KMS-11 (cell line): ENCODE measurements around the gene ZNF516.
A peak's percentile ranks its signal among the peaks of the same experiment; 100 is the strongest.

Source experiments
- H2AFZ ChIP-seq: fragments of 200-600 bp; sonication (generic); 2 replicates; pipeline ENCODE4 v1.6.1; 2016; ENCODE audit warnings: antibody characterized with exemption, mixed run types, low read depth
- H3K27ac ChIP-seq: fragments of 200-600 bp; sonication (generic); 2 replicates; pipeline ENCODE4 v1.6.1; 2016; ENCODE audit warnings: mild to moderate bottlenecking, mixed run types
- H3K27me3 ChIP-seq: fragments of 200-600 bp; sonication (generic); 2 replicates; pipeline ENCODE4 v1.6.1; 2017; ENCODE audit warnings: mild to moderate bottlenecking, low read depth, mixed run types, moderate library complexity; ENCODE audit not compliant: insufficient read depth
- H3K36me3 ChIP-seq: fragments of 200-600 bp; sonication (generic); 2 replicates; pipeline ENCODE4 v1.6.1; 2017; ENCODE audit warnings: mild to moderate bottlenecking, mixed run types; ENCODE audit not compliant: insufficient read depth
- H3K4me1 ChIP-seq: fragments of 200-600 bp; sonication (generic); 2 replicates; pipeline ENCODE4 v1.6.1; 2016; ENCODE audit warnings: mild to moderate bottlenecking, low read depth, mixed run types; ENCODE audit not compliant: poor library complexity, severe bottlenecking
- H3K4me2 ChIP-seq: fragments of 200-600 bp; sonication (generic); 2 replicates; pipeline ENCODE4 v1.7.0; 2016; ENCODE audit warnings: mild to moderate bottlenecking, mixed run types
- H3K4me3 ChIP-seq: fragments of 200-600 bp; sonication (generic); IDR thresholded peaks from 2 replicates; pipeline ENCODE4 v1.6.1; 2017; ENCODE audit warnings: low read depth, low read length, mixed read lengths; ENCODE audit not compliant: insufficient read depth
- H3K79me2 ChIP-seq: fragments of 200-600 bp; sonication (generic); 2 replicates; pipeline ENCODE4 v1.6.1; 2016; ENCODE audit warnings: low read depth, mixed run types; ENCODE audit not compliant: insufficient read depth
- H3K9ac ChIP-seq: fragments of 200-600 bp; sonication (generic); 2 replicates; pipeline ENCODE4 v1.6.1; 2016; ENCODE audit warnings: mild to moderate bottlenecking, mixed run types
- H4K20me1 ChIP-seq: fragments of 200-600 bp; sonication (generic); 2 replicates; pipeline ENCODE4 v1.6.1; 2016; ENCODE audit warnings: mild to moderate bottlenecking, mixed run types; ENCODE audit not compliant: insufficient read depth
- TF ChIP-seq, protein P1 (sequence below): fragments of 200-600 bp; sonication (generic); conservative IDR thresholded peaks from 2 replicates; pipeline ENCODE4 v1.6.1; 2017; ENCODE audit warnings: low read depth, mild to moderate bottlenecking, antibody characterized with exemption, low read length, moderate library complexity, mixed read lengths

The ZNF516 gene

DNA sequence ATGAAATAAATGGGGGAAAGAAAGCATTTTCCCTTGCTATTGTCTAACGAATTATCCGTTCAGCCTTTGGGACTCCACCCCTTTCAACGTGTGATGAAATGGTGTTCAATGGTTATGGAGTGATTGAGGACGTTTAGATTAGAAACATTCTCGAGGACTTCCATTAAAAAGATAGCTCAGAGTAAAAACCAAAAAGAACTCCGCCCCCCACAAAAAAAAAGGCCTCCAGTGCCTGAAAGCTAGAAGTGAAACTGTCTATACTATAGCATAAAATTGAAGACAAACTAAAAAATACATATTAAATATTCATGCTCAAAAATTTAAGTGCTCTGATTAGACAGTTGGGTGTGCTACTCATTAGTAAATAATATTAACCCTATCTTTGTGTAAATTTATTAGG lies 3.0 kb upstream of the ZNF516 start:
- H4K20me1 ChIP-seq: no peaks in the 10 kb centered on the region
- no peak overlapping the region for H3K4me2 ChIP-seq
- H3K36me3 ChIP-seq: no peaks in the 10 kb centered on the region
- no peak overlapping the region for H3K27ac ChIP-seq
- no peak overlapping the region for H3K9ac ChIP-seq
- H3K4me1 ChIP-seq: no peaks in the 10 kb centered on the region
- H3K4me3 ChIP-seq: no peak overlapping the region
- no peaks in the 10 kb centered on the region for H3K27me3 ChIP-seq
- peaks cover 7% of the 10 kb centered on the region; the same call in 1 of the 2 replicates for H3K79me2 ChIP-seq
- H2AFZ ChIP-seq: no peak overlapping the region
- TF ChIP-seq, protein P1, sequence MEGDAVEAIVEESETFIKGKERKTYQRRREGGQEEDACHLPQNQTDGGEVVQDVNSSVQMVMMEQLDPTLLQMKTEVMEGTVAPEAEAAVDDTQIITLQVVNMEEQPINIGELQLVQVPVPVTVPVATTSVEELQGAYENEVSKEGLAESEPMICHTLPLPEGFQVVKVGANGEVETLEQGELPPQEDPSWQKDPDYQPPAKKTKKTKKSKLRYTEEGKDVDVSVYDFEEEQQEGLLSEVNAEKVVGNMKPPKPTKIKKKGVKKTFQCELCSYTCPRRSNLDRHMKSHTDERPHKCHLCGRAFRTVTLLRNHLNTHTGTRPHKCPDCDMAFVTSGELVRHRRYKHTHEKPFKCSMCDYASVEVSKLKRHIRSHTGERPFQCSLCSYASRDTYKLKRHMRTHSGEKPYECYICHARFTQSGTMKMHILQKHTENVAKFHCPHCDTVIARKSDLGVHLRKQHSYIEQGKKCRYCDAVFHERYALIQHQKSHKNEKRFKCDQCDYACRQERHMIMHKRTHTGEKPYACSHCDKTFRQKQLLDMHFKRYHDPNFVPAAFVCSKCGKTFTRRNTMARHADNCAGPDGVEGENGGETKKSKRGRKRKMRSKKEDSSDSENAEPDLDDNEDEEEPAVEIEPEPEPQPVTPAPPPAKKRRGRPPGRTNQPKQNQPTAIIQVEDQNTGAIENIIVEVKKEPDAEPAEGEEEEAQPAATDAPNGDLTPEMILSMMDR: no peak

- H2AFZ ChIP-seq: no peak overlapping the region
- H3K36me3 ChIP-seq: no peaks in the 10 kb centered on the region
- no peak overlapping the region for H3K27ac ChIP-seq
- no peaks in the 10 kb centered on the region for H4K20me1 ChIP-seq
- no peaks in the 10 kb centered on the region for H3K4me1 ChIP-seq
- peaks cover 11% of the 10 kb centered on the region; the same call in 1 of the 2 replicates for H3K79me2 ChIP-seq
- H3K4me2 ChIP-seq: peak overlapping the region; percentile 52; the same call in 1 of the 2 replicates
- no peaks in the 10 kb centered on the region for H3K27me3 ChIP-seq
- TF ChIP-seq, protein P1: no peak
- H3K9ac ChIP-seq: peak overlapping the region; percentile 96; the same call in 1 of the 2 replicates
- no peak overlapping the region for H3K4me3 ChIP-seq
Observed at GRCh38 chr18:76497021-76497420, 2.0 kb upstream of the ZNF516 start.

GRCh38 chr18:76496194-76496890 lies 1.3 kb upstream of the ZNF516 start:
- H3K27me3 ChIP-seq: no peaks in the 10 kb centered on the region
- H3K4me2 ChIP-seq: peak overlapping the region; percentile 52; the same call in 1 of the 2 replicates
- H2AFZ ChIP-seq: peak overlapping the region; percentile 59; the same call in 1 of the 2 replicates
- no peaks in the 10 kb centered on the region for H3K4me1 ChIP-seq
- H4K20me1 ChIP-seq: no peaks in the 10 kb centered on the region
- no peaks in the 10 kb centered on the region for H3K36me3 ChIP-seq
- peaks cover 14% of the 10 kb centered on the region; the same call in 1 of the 2 replicates for H3K79me2 ChIP-seq
- H3K9ac ChIP-seq: peak overlapping the region; percentile 96
- H3K4me3 ChIP-seq: no peak overlapping the region
- TF ChIP-seq, protein P1: no peak
- peak overlapping the region; percentile 93 for H3K27ac ChIP-seq

DNA sequence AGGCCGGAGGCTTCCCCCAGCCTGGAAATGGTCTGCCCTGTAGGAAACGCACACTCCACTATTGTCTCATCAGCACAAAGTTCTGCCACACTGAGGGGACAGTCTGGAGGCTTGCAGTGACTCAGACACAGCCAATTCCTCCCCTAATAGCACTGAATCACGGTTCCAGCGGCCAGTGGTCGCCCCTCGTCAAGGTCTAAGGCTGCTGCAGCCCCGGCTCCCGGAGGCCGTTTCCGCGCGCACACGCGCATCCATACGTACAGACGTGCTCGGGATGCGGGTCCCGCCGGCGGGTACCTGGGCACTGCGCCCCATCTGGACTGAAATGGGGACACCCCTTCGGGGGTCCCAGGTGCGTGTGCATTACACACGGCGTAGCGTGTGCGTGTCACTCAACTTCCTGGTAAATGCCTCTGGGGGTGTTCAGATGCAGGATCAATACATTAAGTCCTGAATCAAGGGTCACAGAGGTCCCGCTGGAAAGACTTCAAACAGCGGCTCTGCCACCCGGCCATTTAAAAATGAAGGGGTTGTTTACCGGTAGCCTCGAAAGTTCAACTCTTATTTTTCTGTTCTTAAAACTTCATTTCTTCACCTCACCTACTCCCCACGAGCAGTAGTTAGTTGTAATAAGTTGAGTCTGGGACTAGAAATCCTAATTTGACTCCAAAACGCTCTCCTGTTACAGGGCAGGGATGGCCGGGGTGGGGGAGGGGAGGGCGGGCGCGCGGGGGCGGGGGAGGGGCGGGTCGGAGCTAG lies 572 bp upstream of the ZNF516 start:
- Histone ChIP-seq H3K9ac (peak overlapping the region; percentile 96), H3K4me2 (peak overlapping the region; percentile 88), H3K36me3 (no peaks in the 10 kb centered on the region), H3K4me3 (no peak overlapping the region), H2AFZ (peak overlapping the region; percentile 94), H3K4me1 (peaks cover under 1% of the 10 kb centered on the region), H4K20me1 (no peaks in the 10 kb centered on the region), H3K27ac (peak overlapping the region; percentile 93), H3K79me2 (peaks cover 17% of the 10 kb centered on the region; the same call in 1 of the 2 replicates), H3K27me3 (no peaks in the 10 kb centered on the region)
- TF ChIP-seq, protein P1: no peak
